OCI-LY3 (cell line): ENCODE measurements around the gene NRXN3.

Experiments used
- H2AFZ ChIP-seq: fragments of 200-600, 300-600 bp; shearing (Covaris generic); 2 replicates; pipeline ENCODE4 v1.6.0; 2014; ENCODE audit warnings: antibody characterized with exemption, low read depth, low read length
- H3K27ac ChIP-seq: fragments of 200-600, 300-600 bp; sonication (generic); 2 replicates; pipeline ENCODE4 v1.5.1; 2014; ENCODE audit warnings: mild to moderate bottlenecking, low read length, moderate library complexity, mixed read lengths
- H3K27me3 ChIP-seq: fragments of 200-600, 300-600 bp; sonication (generic); 2 replicates; pipeline ENCODE4 v1.6.1; 2014; ENCODE audit warnings: low read depth, low read length, mixed read lengths
- H3K36me3 ChIP-seq: fragments of 200-600, 300-600 bp; sonication (generic); replicated peaks from 2 replicates; pipeline ENCODE3; 2014; ENCODE audit warnings: low read depth, low read length, mixed read lengths
- H3K4me1 ChIP-seq: fragments of 300-600, 200-600 bp; sonication (generic); 2 replicates; pipeline ENCODE4 v1.6.1; 2014; ENCODE audit warnings: low read length, mixed read lengths
- H3K4me2 ChIP-seq: fragments of 200-600, 300-600 bp; sonication (generic); 2 replicates; pipeline ENCODE4 v1.6.1; 2014; ENCODE audit warnings: low read length, mixed read lengths
- H3K4me3 ChIP-seq: fragments of 300-600, 200-600 bp; sonication (generic); 2 replicates; pipeline ENCODE4 v1.5.1; 2014; ENCODE audit warnings: antibody characterized with exemption, mild to moderate bottlenecking, low read length, moderate library complexity
- H3K79me2 ChIP-seq: fragments of 300-600, 200-600 bp; shearing (Covaris generic); 2 replicates; pipeline ENCODE4 v1.6.1; 2014; ENCODE audit warnings: mild to moderate bottlenecking, low read length, mixed read lengths
- H3K9ac ChIP-seq: fragments of 300-600, 200-600 bp; shearing (Covaris generic); 2 replicates; pipeline ENCODE4 v1.6.0; 2014; ENCODE audit warnings: mild to moderate bottlenecking, low read length, moderate library complexity
- H3K9me3 ChIP-seq: fragments of 200-600, 300-600 bp; shearing (Covaris generic); 2 replicates; pipeline ENCODE4 v1.6.1; 2014; ENCODE audit warnings: low read length, mixed read lengths; ENCODE audit not compliant: insufficient read depth
- H4K20me1 ChIP-seq: fragments of 200-600, 300-600 bp; sonication (generic); 2 replicates; pipeline ENCODE4 v1.6.1; 2016; ENCODE audit warnings: low read length, mixed read lengths; ENCODE audit not compliant: insufficient read depth
- EZH2phosphoT487 ChIP-seq: fragments of 200-600 bp; shearing (Covaris generic); IDR thresholded peaks from 2 replicates; pipeline ENCODE4 v1.6.1; 2018; ENCODE audit warnings: antibody characterized with exemption, mixed run types, low read depth
- TF ChIP-seq, protein P1 (sequence below): fragments of 200-600, 300-600 bp; sonication (generic); IDR thresholded peaks from 2 replicates; pipeline ENCODE4 v1.5.1; 2014; ENCODE audit warnings: antibody characterized with exemption, low read length, low read depth

NRXN3 gene

GRCh38 chr14:78946949-78947348, 776.8 kb downstream of the NRXN3 start:
- no peak overlapping the region for H3K27ac ChIP-seq
- no peak for TF ChIP-seq EZH2phosphoT487
- TF ChIP-seq, protein P1, sequence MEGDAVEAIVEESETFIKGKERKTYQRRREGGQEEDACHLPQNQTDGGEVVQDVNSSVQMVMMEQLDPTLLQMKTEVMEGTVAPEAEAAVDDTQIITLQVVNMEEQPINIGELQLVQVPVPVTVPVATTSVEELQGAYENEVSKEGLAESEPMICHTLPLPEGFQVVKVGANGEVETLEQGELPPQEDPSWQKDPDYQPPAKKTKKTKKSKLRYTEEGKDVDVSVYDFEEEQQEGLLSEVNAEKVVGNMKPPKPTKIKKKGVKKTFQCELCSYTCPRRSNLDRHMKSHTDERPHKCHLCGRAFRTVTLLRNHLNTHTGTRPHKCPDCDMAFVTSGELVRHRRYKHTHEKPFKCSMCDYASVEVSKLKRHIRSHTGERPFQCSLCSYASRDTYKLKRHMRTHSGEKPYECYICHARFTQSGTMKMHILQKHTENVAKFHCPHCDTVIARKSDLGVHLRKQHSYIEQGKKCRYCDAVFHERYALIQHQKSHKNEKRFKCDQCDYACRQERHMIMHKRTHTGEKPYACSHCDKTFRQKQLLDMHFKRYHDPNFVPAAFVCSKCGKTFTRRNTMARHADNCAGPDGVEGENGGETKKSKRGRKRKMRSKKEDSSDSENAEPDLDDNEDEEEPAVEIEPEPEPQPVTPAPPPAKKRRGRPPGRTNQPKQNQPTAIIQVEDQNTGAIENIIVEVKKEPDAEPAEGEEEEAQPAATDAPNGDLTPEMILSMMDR = no peak
- H3K4me2 ChIP-seq = no peak overlapping the region
- H2AFZ ChIP-seq = no peak overlapping the region
- H3K9ac ChIP-seq = no peak overlapping the region
- H3K79me2 ChIP-seq = no peaks in the 10 kb centered on the region
- H3K4me1 ChIP-seq = peaks cover 26% of the 10 kb centered on the region
- no peaks in the 10 kb centered on the region for H3K9me3 ChIP-seq
- H3K4me3 ChIP-seq = no peak overlapping the region
- H4K20me1 ChIP-seq = no peaks in the 10 kb centered on the region
- H3K36me3 ChIP-seq = no peaks in the 10 kb centered on the region
- peaks cover 4% of the 10 kb centered on the region; the same call in 1 of the 2 replicates for H3K27me3 ChIP-seq

- Histone ChIP-seq H3K79me2 (no peaks in the 10 kb centered on the region), H3K4me2 (no peak overlapping the region), H3K9ac (no peak overlapping the region), H4K20me1 (no peaks in the 10 kb centered on the region), H3K4me3 (no peak overlapping the region), H3K36me3 (no peaks in the 10 kb centered on the region), H3K27me3 (peaks cover 9% of the 10 kb centered on the region; the same call in 1 of the 2 replicates), H3K27ac (no peak overlapping the region), H3K4me1 (peaks cover 20% of the 10 kb centered on the region), H2AFZ (no peak overlapping the region), H3K9me3 (no peaks in the 10 kb centered on the region)
- TF ChIP-seq, protein P1 = no peak
- no peak for TF ChIP-seq EZH2phosphoT487
Measured at GRCh38 chr14:78947681-78948080, 777.5 kb downstream of the NRXN3 start.

- no peaks in the 10 kb centered on the region for H4K20me1 ChIP-seq
- H3K36me3 ChIP-seq = no peaks in the 10 kb centered on the region
- peaks cover 20% of the 10 kb centered on the region for H3K4me1 ChIP-seq
- no peaks in the 10 kb centered on the region for H3K79me2 ChIP-seq
- H3K9me3 ChIP-seq = no peaks in the 10 kb centered on the region
- no peak overlapping the region for H2AFZ ChIP-seq
- H3K4me3 ChIP-seq = no peak overlapping the region
- no peak overlapping the region for H3K4me2 ChIP-seq
- TF ChIP-seq EZH2phosphoT487 = no peak
- TF ChIP-seq, protein P1 = no peak
- peaks cover 14% of the 10 kb centered on the region for H3K27me3 ChIP-seq
- H3K9ac ChIP-seq = no peak overlapping the region
- no peak overlapping the region for H3K27ac ChIP-seq
Measured at GRCh38 chr14:78950649-78951048, 780.5 kb downstream of the NRXN3 start.

DNA sequence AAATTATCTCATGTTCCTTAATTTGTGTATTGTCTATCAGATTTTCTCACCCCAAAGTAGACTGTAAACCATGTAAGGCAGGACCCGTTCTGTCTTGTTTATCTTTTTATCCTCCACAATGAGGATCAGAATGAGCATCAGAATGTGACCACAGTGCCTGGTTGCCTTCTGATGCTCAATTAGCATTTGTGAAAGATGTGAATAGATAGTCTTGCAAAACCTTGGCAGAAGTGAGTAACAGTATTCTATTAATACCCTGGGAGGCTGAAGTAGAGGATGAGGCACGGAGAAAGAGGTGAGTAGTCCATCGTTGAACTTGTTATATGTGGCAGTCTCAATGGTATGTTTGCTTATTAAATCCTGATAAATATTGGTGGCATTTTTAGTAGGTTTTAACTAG, 781.4 kb downstream of the NRXN3 start:
- TF ChIP-seq, protein P1 = no peak
- no peak for TF ChIP-seq EZH2phosphoT487

More for the DNA sequence above, 781.4 kb downstream of the NRXN3 start:
- no peak overlapping the region for H2AFZ ChIP-seq
- H3K4me3 ChIP-seq = no peak overlapping the region
- no peaks in the 10 kb centered on the region for H3K36me3 ChIP-seq
- H3K9me3 ChIP-seq = no peaks in the 10 kb centered on the region
- no peak overlapping the region for H3K4me2 ChIP-seq
- peaks cover 14% of the 10 kb centered on the region for H3K27me3 ChIP-seq
- H3K4me1 ChIP-seq = peaks cover 20% of the 10 kb centered on the region
- no peaks in the 10 kb centered on the region for H4K20me1 ChIP-seq
- no peak overlapping the region for H3K9ac ChIP-seq
- no peak overlapping the region for H3K27ac ChIP-seq
- H3K79me2 ChIP-seq = no peaks in the 10 kb centered on the region
